ENCODE data around the gene PERM1.
"Not testable (repeated sequence)": the region's sequence is repeated elsewhere in the genome, so short reads cannot be mapped to it uniquely, and the experiment has no call there.

The PERM1 gene

GRCh38 chr1:1019122-1019999, 37.5 kb upstream of the PERM1 start:
- TF ChIP-seq CTCF (IDR thresholded peaks at IDR 0.05; ENCODE audit: low read depth, low read length, poor library complexity, severe bottlenecking) (peak; percentile 26), EZH2phosphoT487 (IDR thresholded peaks at IDR 0.05; ENCODE audit: borderline replicate concordance, low read length) (no peak)
- no peaks in the 10 kb centered on the region for H3K36me3 ChIP-seq (ENCODE audit: control insufficient read depth, low read length)
- H3K4me3 ChIP-seq (ENCODE audit: low read length): peak overlapping the region; percentile 54
- H4K20me1 ChIP-seq (ENCODE audit: control insufficient read depth, insufficient read depth, low read depth, low read length): no peaks in the 10 kb centered on the region
- peaks cover 36% of the 10 kb centered on the region for H3K27me3 ChIP-seq (ENCODE audit: control insufficient read depth, low read length)
- no peak overlapping the region for H3K27ac ChIP-seq (ENCODE audit: low read depth, low read length)
- H3K79me2 ChIP-seq (ENCODE audit: control insufficient read depth, low read length): no peaks in the 10 kb centered on the region
- no peaks in the 10 kb centered on the region for H3K9me3 ChIP-seq (ENCODE audit: control insufficient read depth, insufficient read depth, low read length)
- peak overlapping the region; percentile 42; the same call in 1 of the 2 replicates for H3K4me2 ChIP-seq (ENCODE audit: low read length)
- no peaks in the 10 kb centered on the region for H3F3A ChIP-seq (ENCODE audit: control insufficient read depth, insufficient read depth)
- H3K9me2 ChIP-seq (replicated peaks; ENCODE audit: control insufficient read depth, low read length): no peaks in the 10 kb centered on the region
- no peaks in the 10 kb centered on the region; the same call in 1 of the 2 replicates for H3K4me1 ChIP-seq (ENCODE audit: control insufficient read depth, low read length)

- not testable (repeated sequence) for H3K36me3 ChIP-seq (ENCODE audit: control insufficient read depth, low read length); H3K27ac ChIP-seq (ENCODE audit: low read depth, low read length); H3K9me3 ChIP-seq (ENCODE audit: control insufficient read depth, insufficient read depth, low read length); H4K20me1 ChIP-seq (ENCODE audit: control insufficient read depth, insufficient read depth, low read depth, low read length); H3F3A ChIP-seq (ENCODE audit: control insufficient read depth, insufficient read depth); H3K9me2 ChIP-seq (replicated peaks; ENCODE audit: control insufficient read depth, low read length); H3K4me3 ChIP-seq (ENCODE audit: low read length); H3K79me2 ChIP-seq (ENCODE audit: control insufficient read depth, low read length); H3K4me2 ChIP-seq (ENCODE audit: low read length)
- Histone ChIP-seq H3K4me1 (ENCODE audit: control insufficient read depth, low read length) (peaks cover 10% of the 10 kb centered on the region), H3K27me3 (ENCODE audit: control insufficient read depth, low read length) (peaks cover 32% of the 10 kb centered on the region)
These were observed 36.4 kb upstream of the PERM1 start for GRCh38 chr1:1018321-1018685.

- not testable (repeated sequence) for H3K4me3 ChIP-seq (ENCODE audit: low read length); H3F3A ChIP-seq (ENCODE audit: control insufficient read depth, insufficient read depth); H3K36me3 ChIP-seq (ENCODE audit: control insufficient read depth, low read length); H3K27ac ChIP-seq (ENCODE audit: low read depth, low read length); H3K79me2 ChIP-seq (ENCODE audit: control insufficient read depth, low read length); H3K9me2 ChIP-seq (replicated peaks; ENCODE audit: control insufficient read depth, low read length); H3K9me3 ChIP-seq (ENCODE audit: control insufficient read depth, insufficient read depth, low read length); H4K20me1 ChIP-seq (ENCODE audit: control insufficient read depth, insufficient read depth, low read depth, low read length); H3K4me2 ChIP-seq (ENCODE audit: low read length)
- H3K27me3 ChIP-seq (ENCODE audit: control insufficient read depth, low read length): peaks cover 26% of the 10 kb centered on the region
- peaks cover 17% of the 10 kb centered on the region for H3K4me1 ChIP-seq (ENCODE audit: control insufficient read depth, low read length)
These were observed 35.8 kb upstream of the PERM1 start for GRCh38 chr1:1017397-1018320.

- no peak overlapping the region for H3K27ac ChIP-seq (ENCODE audit: low read depth, low read length)
- no peaks in the 10 kb centered on the region for H3K79me2 ChIP-seq (ENCODE audit: control insufficient read depth, low read length)
- H3K4me1 ChIP-seq (ENCODE audit: control insufficient read depth, low read length): peaks cover 22% of the 10 kb centered on the region
- no peaks in the 10 kb centered on the region for H3K9me2 ChIP-seq (replicated peaks; ENCODE audit: control insufficient read depth, low read length)
- peak; percentile 53 for TF ChIP-seq CTCF (IDR thresholded peaks at IDR 0.05; ENCODE audit: low read depth, low read length, poor library complexity, severe bottlenecking)
- TF ChIP-seq EZH2phosphoT487 (IDR thresholded peaks at IDR 0.05; ENCODE audit: borderline replicate concordance, low read length): no peak
- H3K9me3 ChIP-seq (ENCODE audit: control insufficient read depth, insufficient read depth, low read length): no peaks in the 10 kb centered on the region
- no peaks in the 10 kb centered on the region for H3F3A ChIP-seq (ENCODE audit: control insufficient read depth, insufficient read depth)
- H3K36me3 ChIP-seq (ENCODE audit: control insufficient read depth, low read length): no peaks in the 10 kb centered on the region
- peaks cover under 1% of the 10 kb centered on the region; the same call in 1 of the 2 replicates for H3K27me3 ChIP-seq (ENCODE audit: control insufficient read depth, low read length)
- no peaks in the 10 kb centered on the region for H4K20me1 ChIP-seq (ENCODE audit: control insufficient read depth, insufficient read depth, low read depth, low read length)
- no peak overlapping the region for H3K4me2 ChIP-seq (ENCODE audit: low read length)
- no peak overlapping the region for H3K4me3 ChIP-seq (ENCODE audit: low read length)
These were observed 33.1 kb upstream of the PERM1 start for GRCh38 chr1:1014799-1015681.

Data from DOHH2 (cell line).